ENCODE data around the gene TCEAL5.

TCEAL5 gene

DNA sequence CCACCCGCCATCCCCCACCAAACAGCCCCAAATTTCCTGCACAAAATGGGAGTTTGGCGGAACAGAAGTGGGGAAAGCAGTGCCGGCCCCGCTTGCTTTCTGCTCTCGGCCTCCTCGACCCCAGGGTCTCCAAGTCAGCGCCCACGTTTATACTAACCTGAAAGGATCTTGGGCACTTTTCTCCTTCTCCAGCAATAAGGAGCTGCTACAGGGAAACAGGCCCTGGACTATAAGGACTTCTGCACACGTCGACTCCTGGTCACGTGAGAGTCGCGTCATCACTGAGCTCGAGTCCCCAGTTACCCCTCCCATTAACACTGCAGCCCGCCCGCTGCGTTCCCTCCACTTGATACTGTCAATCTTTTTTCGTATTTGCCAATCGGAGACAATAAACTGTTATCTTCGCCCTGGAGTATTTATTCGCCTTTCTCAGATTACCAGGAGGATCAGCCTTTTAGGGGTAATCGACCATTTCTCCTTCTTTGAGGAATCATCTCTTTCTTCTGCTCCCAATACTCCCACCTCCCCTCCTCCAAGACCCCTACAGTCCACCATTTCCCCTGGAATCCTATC, 21.5 kb downstream of the TCEAL5 start, which contains the start of gene TCEAL8:
TSS of gene TCEAL8 (minus strand) at position 235 of the 573 bp plus-strand sequence. CDS start 1,176 bp downstream, outside the sequence.
- peak within 1 kb of the TSS; percentile 66 for H3K4me2 ChIP-seq (ENCODE audit: low read length, poor library complexity, severe bottlenecking)

DNA sequence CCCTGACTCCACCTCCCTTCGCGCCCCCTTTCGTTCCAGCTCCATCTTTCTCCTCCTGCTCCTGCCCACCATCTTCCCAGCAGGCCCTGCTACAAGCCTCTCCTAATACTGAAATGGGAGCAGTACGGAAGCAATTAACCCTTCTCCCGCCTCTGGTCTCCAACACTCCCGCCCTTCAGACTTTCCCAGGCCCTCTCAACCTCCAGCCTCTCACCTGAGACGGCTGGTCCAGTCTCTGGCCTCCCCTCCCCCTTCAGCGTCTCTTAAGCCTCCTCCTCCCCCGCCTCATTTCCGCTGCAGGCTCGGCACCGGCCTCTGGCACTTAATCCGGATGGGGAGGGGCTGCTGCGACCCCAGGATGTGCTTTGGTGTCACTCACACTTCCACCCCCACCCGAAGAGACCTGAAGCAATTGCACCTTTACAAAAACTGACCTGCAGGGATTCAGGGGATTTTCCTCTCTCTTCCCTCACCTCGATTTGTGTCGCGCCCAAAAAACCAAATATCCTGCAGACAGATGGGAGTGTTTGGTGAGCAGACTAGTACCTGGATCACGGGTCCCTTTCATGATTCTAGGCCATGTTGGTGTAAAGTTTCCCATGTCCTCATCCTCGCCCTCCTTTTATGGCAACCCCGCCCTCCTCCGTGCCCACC, 22.3 kb downstream of the TCEAL5 start:
- 0% methylated on average over 18 of the region's 22 CpGs for WGBS

More for the DNA sequence above, 21.5 kb downstream of the TCEAL5 start, which contains the start of gene TCEAL8:
- peak; percentile 84 for DNase-seq
- Histone ChIP-seq H3K36me3 (ENCODE audit: control insufficient read depth in 1 of 2, insufficient read depth in 2 of 2, low read depth in 1 of 2, low read length in 2 of 2) (peaks cover 3 to 13% of the 10 kb centered on the region in 2 experiments), H3K27ac (ENCODE audit: low read length, poor library complexity, severe bottlenecking) (peak within 1 kb of the TSS; percentile 93), H4K91ac (ENCODE audit: low read length) (peak within 1 kb of the TSS; percentile 83), H3K79me1 (replicated peaks; ENCODE audit: low read length, poor library complexity, severe bottlenecking) (no peaks in the 10 kb centered on the region), H3K18ac (ENCODE audit: low read depth in 1 of 2, low read length in 2 of 2) (peak within 1 kb of the TSS; percentile 83 to 89), H3K4me3 (ENCODE audit: insufficient read depth in 1 of 2, low read depth in 1 of 2, low read length in 2 of 2) (peak within 1 kb of the TSS; percentile 66 to 83), H2BK15ac (ENCODE audit: low read depth, poor library complexity, severe bottlenecking) (peak within 1 kb of the TSS; percentile 67), H3K9me3 (ENCODE audit: control insufficient read depth, low read length) (no peaks in the 10 kb centered on the region), H3K9ac (ENCODE audit: low read length) (peak within 1 kb of the TSS; percentile 93), H2AK5ac (ENCODE audit: low read length, severe bottlenecking) (peak within 1 kb of the TSS; percentile 38), H2BK5ac (ENCODE audit: low read depth, low read length, poor library complexity, severe bottlenecking) (peak within 1 kb of the TSS; percentile 62), H4K8ac (ENCODE audit: low read length) (peak within 1 kb of the TSS; percentile 94), H2BK12ac (ENCODE audit: low read length in 2 of 2) (no peak within 1 kb of the TSS), H3K4me1 (ENCODE audit: control insufficient read depth, insufficient read depth, low read depth, low read length) (peaks cover 2% of the 10 kb centered on the region), H3K27me3 (ENCODE audit: control insufficient read depth in 1 of 2, insufficient read depth in 1 of 2, low read length in 2 of 2) (peaks cover 0 to 19% of the 10 kb centered on the region in 2 experiments), H3K14ac (ENCODE audit: low read length in 2 of 2) (peak within 1 kb of the TSS in 1 of 2 experiments; percentile 11), H3K4ac (ENCODE audit: low read depth in 1 of 2, low read length in 2 of 2) (peak within 1 kb of the TSS; percentile 51 to 91), H2BK120ac (ENCODE audit: low read depth, low read length) (peak within 1 kb of the TSS; percentile 79), H3K23ac (ENCODE audit: low read length in 2 of 2) (no peak within 1 kb of the TSS), H2AFZ (ENCODE audit: low read depth, low read length) (no peak within 1 kb of the TSS)
- WGBS: 0% methylated on average over 21 of the region's 22 CpGs

DNA sequence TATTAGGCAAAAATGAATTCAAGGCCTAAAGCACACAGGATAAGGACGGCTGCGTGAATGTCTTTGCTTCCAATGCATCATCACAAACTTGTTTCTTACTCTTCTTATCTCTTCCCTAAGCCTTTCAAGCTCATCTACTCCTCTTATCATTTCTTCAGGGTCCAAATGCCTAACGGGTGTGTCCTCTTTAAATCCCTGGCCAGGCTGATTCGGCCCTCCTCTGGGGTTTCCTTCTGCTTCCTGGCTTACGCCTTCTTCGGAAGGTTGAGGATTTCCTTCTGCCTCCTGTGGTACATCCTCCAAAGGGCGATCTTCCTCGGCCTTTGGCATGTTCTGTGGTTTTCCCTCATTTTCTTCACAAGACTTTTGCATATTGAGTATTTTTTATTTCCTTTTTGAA, 22.9 kb downstream of the TCEAL5 start:
- Histone ChIP-seq H2BK120ac (ENCODE audit: low read depth, low read length) (no peak overlapping the region), H3K36me3 (ENCODE audit: control insufficient read depth in 1 of 2, insufficient read depth in 2 of 2, low read depth in 1 of 2, low read length in 2 of 2) (peaks cover 3 to 13% of the 10 kb centered on the region in 2 experiments), H4K8ac (ENCODE audit: low read length) (no peak overlapping the region), H3K9ac (ENCODE audit: low read length) (peak overlapping the region; percentile 93), H2BK15ac (ENCODE audit: low read depth, poor library complexity, severe bottlenecking) (no peak overlapping the region), H2AK5ac (ENCODE audit: low read length, severe bottlenecking) (no peak overlapping the region), H2BK12ac (ENCODE audit: low read length in 2 of 2) (no peak overlapping the region), H3K4me3 (ENCODE audit: insufficient read depth in 1 of 2, low read depth in 1 of 2, low read length in 2 of 2) (peak overlapping the region in 1 of 2 experiments; percentile 83), H3K14ac (ENCODE audit: low read length in 2 of 2) (no peak overlapping the region), H3K4me2 (ENCODE audit: low read length, poor library complexity, severe bottlenecking) (peak overlapping the region; percentile 65), H4K91ac (ENCODE audit: low read length) (no peak overlapping the region), H3K23ac (ENCODE audit: low read length in 2 of 2) (no peak overlapping the region), H3K4ac (ENCODE audit: low read depth in 1 of 2, low read length in 2 of 2) (no peak overlapping the region), H2AFZ (ENCODE audit: low read depth, low read length) (no peak overlapping the region), H3K27ac (ENCODE audit: low read length, poor library complexity, severe bottlenecking) (peak overlapping the region; percentile 93), H3K79me1 (replicated peaks; ENCODE audit: low read length, poor library complexity, severe bottlenecking) (no peaks in the 10 kb centered on the region), H3K4me1 (ENCODE audit: control insufficient read depth, insufficient read depth, low read depth, low read length) (peaks cover 2% of the 10 kb centered on the region), H3K18ac (ENCODE audit: low read depth in 1 of 2, low read length in 2 of 2) (no peak overlapping the region), H2BK5ac (ENCODE audit: low read depth, low read length, poor library complexity, severe bottlenecking) (no peak overlapping the region), H3K27me3 (ENCODE audit: control insufficient read depth in 1 of 2, insufficient read depth in 1 of 2, low read length in 2 of 2) (peaks cover 0 to 8% of the 10 kb centered on the region in 2 experiments), H3K9me3 (ENCODE audit: control insufficient read depth, low read length) (no peaks in the 10 kb centered on the region)
- DNase-seq: peak; percentile 22
- 16% methylated on average over 6 of the region's 8 CpGs for WGBS

More for the DNA sequence above, 22.3 kb downstream of the TCEAL5 start:
- peak overlapping the region; percentile 67 for H2BK15ac ChIP-seq (ENCODE audit: low read depth, poor library complexity, severe bottlenecking)
- peak overlapping the region; percentile 93 for H3K9ac ChIP-seq (ENCODE audit: low read length)
- peak overlapping the region; percentile 79 for H2BK120ac ChIP-seq (ENCODE audit: low read depth, low read length)
- peak overlapping the region; percentile 51 to 91 for H3K4ac ChIP-seq (ENCODE audit: low read depth in 1 of 2, low read length in 2 of 2)
- H2AK5ac ChIP-seq (ENCODE audit: low read length, severe bottlenecking): peak overlapping the region; percentile 38
- peak; percentile 54 for DNase-seq
- no peak overlapping the region for H3K23ac ChIP-seq (ENCODE audit: low read length in 2 of 2)
- no peaks in the 10 kb centered on the region for H3K9me3 ChIP-seq (ENCODE audit: control insufficient read depth, low read length)
- H3K14ac ChIP-seq (ENCODE audit: low read length in 2 of 2): peak overlapping the region in 1 of 2 experiments; percentile 11
- peak overlapping the region; percentile 66 for H3K4me2 ChIP-seq (ENCODE audit: low read length, poor library complexity, severe bottlenecking)
- peak overlapping the region; percentile 83 to 89 for H3K18ac ChIP-seq (ENCODE audit: low read depth in 1 of 2, low read length in 2 of 2)
- H2BK5ac ChIP-seq (ENCODE audit: low read depth, low read length, poor library complexity, severe bottlenecking): peak overlapping the region; percentile 62
- H3K4me3 ChIP-seq (ENCODE audit: insufficient read depth in 1 of 2, low read depth in 1 of 2, low read length in 2 of 2): peak overlapping the region; percentile 66 to 83
- H3K36me3 ChIP-seq (ENCODE audit: control insufficient read depth in 1 of 2, insufficient read depth in 2 of 2, low read depth in 1 of 2, low read length in 2 of 2): peaks cover 3 to 13% of the 10 kb centered on the region in 2 experiments
- peak overlapping the region; percentile 93 for H3K27ac ChIP-seq (ENCODE audit: low read length, poor library complexity, severe bottlenecking)
- H3K4me1 ChIP-seq (ENCODE audit: control insufficient read depth, insufficient read depth, low read depth, low read length): peaks cover 2% of the 10 kb centered on the region
- H3K79me1 ChIP-seq (replicated peaks; ENCODE audit: low read length, poor library complexity, severe bottlenecking): no peaks in the 10 kb centered on the region
- H2BK12ac ChIP-seq (ENCODE audit: low read length in 2 of 2): no peak overlapping the region
- peaks cover 0 to 14% of the 10 kb centered on the region in 2 experiments for H3K27me3 ChIP-seq (ENCODE audit: control insufficient read depth in 1 of 2, insufficient read depth in 1 of 2, low read length in 2 of 2)
- H4K91ac ChIP-seq (ENCODE audit: low read length): no peak overlapping the region
- H2AFZ ChIP-seq (ENCODE audit: low read depth, low read length): no peak overlapping the region
- H4K8ac ChIP-seq (ENCODE audit: low read length): peak overlapping the region; percentile 94

DNA sequence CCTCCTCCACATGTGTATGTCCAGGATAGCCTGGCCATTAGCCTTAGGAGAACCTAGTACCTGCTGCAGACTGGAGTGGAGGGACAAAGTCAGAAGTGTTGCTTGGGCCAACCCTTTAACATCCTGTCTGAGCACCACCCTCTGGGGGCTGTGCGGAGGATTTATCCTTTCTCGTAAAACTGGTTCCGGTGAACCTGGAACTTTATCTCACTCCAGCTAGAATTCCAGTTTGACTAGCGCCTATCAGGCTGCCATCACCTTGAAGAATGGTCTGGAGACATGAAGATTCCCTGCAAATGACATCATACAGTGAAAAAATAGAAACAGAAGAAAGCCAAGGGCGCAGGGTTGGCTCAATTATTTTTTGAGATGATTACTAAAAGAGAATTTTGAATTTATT, 25.6 kb downstream of the TCEAL5 start:
- no peak overlapping the region for H3K27ac ChIP-seq (ENCODE audit: low read length, poor library complexity, severe bottlenecking)
- no peaks in the 10 kb centered on the region for H3K79me1 ChIP-seq (replicated peaks; ENCODE audit: low read length, poor library complexity, severe bottlenecking)
- H4K8ac ChIP-seq (ENCODE audit: low read length): no peak overlapping the region
- H3K4me3 ChIP-seq (ENCODE audit: insufficient read depth in 1 of 2, low read depth in 1 of 2, low read length in 2 of 2): no peak overlapping the region
- no peak overlapping the region for H3K9ac ChIP-seq (ENCODE audit: low read length)
- no peak overlapping the region for H2AFZ ChIP-seq (ENCODE audit: low read depth, low read length)
- H3K14ac ChIP-seq (ENCODE audit: low read length in 2 of 2): no peak overlapping the region
- peaks cover 0 to 5% of the 10 kb centered on the region in 2 experiments for H3K27me3 ChIP-seq (ENCODE audit: control insufficient read depth in 1 of 2, insufficient read depth in 1 of 2, low read length in 2 of 2)
- no peak overlapping the region for H2BK12ac ChIP-seq (ENCODE audit: low read length in 2 of 2)
- peaks cover 5% of the 10 kb centered on the region for H3K9me3 ChIP-seq (ENCODE audit: control insufficient read depth, low read length)
- H3K36me3 ChIP-seq (ENCODE audit: control insufficient read depth in 1 of 2, insufficient read depth in 2 of 2, low read depth in 1 of 2, low read length in 2 of 2): peaks cover 3 to 13% of the 10 kb centered on the region in 2 experiments
- H3K4ac ChIP-seq (ENCODE audit: low read depth in 1 of 2, low read length in 2 of 2): no peak overlapping the region
- H2BK5ac ChIP-seq (ENCODE audit: low read depth, low read length, poor library complexity, severe bottlenecking): no peak overlapping the region
- WGBS: 80% methylated on average over 2 of the region's 5 CpGs
- H2AK5ac ChIP-seq (ENCODE audit: low read length, severe bottlenecking): no peak overlapping the region
- H4K91ac ChIP-seq (ENCODE audit: low read length): no peak overlapping the region
- H2BK15ac ChIP-seq (ENCODE audit: low read depth, poor library complexity, severe bottlenecking): no peak overlapping the region
- H2BK120ac ChIP-seq (ENCODE audit: low read depth, low read length): no peak overlapping the region
- H3K23ac ChIP-seq (ENCODE audit: low read length in 2 of 2): no peak overlapping the region
- no peak for DNase-seq
- peaks cover 2% of the 10 kb centered on the region for H3K4me1 ChIP-seq (ENCODE audit: control insufficient read depth, insufficient read depth, low read depth, low read length)
- H3K4me2 ChIP-seq (ENCODE audit: low read length, poor library complexity, severe bottlenecking): no peak overlapping the region
- no peak overlapping the region for H3K18ac ChIP-seq (ENCODE audit: low read depth in 1 of 2, low read length in 2 of 2)

All from mesenchymal stem cell (in vitro differentiated cells and primary cell).